ENCODE data around the gene AFAP1L1.

AFAP1L1 gene

GRCh38 chr5:149317281-149318048, 45.8 kb downstream of the AFAP1L1 start:
- DNase-seq: peak; percentile 48

GRCh38 chr5:149319174-149319573, 47.5 kb downstream of the AFAP1L1 start:
- no peak for DNase-seq

- DNase-seq: no peak
Measured at GRCh38 chr5:149320791-149321330, 49.2 kb downstream of the AFAP1L1 start.

DNA sequence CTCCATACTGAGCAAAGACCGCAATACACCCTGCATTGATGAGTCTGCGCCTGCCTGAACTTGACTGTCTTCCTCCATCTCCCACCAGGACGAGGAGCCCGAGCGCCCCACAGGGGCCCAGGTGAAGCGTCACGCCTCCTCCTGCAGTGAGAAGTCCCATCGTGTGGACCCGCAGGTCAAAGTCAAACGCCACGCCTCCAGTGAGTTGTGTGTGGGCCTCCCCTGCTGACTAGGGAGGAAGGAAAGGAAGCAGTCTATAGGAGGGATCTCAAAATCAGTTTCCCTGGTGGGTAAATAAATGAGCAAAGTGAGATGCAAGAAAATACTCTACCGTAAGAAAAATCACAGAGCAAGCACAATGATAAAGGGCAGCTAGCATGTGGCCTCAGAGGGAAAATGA, 50.9 kb downstream of the AFAP1L1 start:
- DNase-seq: no peak

DNA sequence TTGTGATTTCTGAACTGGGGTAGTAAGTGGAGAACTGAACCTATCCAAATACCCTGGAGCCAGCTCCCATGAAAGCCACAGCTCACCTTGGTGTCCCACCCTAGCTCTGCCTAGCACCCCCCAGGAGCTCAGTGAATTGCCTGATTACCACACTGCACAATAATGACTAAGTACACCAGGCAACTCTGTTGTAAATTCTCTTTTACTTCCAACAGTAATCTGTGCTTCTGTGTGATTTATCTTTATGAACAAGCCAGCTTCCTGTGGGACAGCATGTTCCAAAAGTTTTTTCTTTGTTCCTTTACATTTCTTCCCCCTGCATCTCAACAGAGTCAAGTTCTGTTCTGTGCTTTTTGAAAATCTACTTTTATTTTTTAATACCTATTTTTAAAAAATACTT, 51.6 kb downstream of the AFAP1L1 start:
- DNase-seq: no peak

DNA sequence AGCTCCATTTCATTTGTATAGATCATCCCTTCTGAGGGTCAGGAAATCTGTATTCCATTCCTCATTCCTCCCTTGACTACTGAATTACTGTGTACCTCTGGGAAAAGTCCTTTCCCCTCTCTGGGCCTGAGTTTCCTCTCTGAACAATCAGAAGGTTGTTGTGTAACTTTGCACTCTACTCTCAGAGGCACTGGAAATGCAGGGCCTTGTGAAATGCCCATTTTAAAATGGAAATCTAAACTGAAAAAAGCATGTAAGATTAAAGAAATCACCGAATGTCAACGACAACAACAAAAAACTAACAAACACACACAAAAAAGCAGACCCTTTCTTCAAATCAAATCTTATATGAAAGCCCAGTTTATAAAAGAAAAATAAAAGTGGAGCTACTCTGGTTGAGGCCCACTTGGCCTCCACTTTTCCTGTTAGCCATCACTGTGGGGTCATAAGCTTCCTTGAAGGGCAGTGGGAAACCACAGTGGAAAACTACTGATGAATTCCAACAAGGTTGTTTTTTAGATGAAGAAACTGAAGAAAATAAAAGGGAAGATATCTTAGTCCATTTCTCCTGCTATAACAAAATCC, 52.1 kb downstream of the AFAP1L1 start:
- DNase-seq: no peak

GRCh38 chr5:149324641-149325040, 53.0 kb downstream of the AFAP1L1 start:
- no peak for DNase-seq

GRCh38 chr5:149325166-149325735, 53.6 kb downstream of the AFAP1L1 start:
- no peak for DNase-seq

DNA sequence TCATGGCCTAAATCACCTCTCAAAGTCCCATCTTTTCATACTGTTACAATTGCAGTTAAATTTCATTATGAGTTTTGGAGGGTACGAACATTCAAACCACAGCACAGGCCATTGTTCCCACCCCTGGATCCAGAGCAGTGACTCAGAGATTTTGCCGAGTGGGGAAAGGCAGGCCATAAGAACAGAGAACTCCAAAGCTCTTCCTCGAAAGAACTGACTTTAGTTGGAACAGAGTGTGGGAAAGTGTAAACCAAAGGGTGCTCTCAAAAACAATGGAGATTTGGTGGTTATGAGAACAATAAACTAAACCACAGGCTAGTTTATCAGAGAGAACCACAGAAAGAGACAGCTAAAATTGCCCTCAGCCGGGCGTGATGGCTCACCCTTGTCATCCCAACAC, 54.2 kb downstream of the AFAP1L1 start:
- DNase-seq: no peak

GRCh38 chr5:149326611-149327010, 55.0 kb downstream of the AFAP1L1 start:
- no peak for DNase-seq

DNA sequence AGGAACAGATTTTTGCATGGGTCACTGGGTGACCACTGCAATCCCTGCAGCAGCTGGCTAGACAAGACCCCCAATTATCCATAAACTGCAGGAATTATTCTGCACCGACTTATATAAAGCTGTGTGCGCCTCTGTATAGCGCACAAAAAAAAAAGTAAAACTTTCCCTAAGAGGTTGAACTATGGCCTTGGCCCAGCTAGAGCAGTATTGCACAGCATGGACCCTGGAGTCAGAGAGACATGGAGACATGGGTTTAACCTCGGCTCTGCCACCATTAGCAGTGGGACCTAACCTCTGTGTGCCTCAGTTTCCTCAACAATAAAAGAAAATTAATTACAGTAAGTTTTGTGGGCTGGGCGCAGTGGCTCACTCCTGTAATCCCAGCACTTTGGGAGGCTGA, 56.5 kb downstream of the AFAP1L1 start:
- DNase-seq: no peak

DNA sequence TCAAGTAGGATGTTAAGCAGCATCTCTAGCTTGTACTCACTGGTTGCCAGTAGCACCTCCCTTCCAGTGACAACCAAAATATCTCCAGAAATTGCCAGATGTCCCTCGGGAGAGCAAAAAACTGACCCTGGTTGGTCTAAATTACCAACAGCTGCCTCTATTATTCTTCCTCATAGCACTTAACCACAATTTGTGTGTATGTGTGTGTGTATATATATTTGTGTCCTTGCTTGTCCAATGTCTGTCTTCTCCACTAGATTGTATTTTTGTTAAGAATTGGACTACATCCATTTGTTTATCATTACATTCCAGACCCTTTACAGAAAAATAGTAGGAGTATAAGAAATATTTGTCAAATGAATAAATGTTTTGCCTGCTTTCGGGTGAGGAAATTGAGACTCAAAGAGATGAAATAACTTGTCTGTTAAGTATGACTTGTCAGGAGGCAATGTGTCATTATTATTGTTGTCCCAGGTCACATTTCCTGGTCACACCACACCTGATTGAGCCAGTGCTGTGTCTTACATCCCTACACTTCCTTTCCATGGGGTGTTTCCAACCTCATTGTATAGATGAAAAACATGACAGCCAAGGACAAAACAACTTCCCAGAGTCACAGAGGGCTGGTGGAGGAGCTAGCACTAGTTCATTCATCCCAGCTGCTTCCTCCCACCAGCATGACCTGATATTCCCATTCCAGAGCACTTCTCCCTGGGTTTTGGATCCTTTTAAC, 62.2 kb downstream of the AFAP1L1 start:
- DNase-seq: no peak

GRCh38 chr5:149337736-149338135, 66.1 kb downstream of the AFAP1L1 start:
- no peak for DNase-seq

DNA sequence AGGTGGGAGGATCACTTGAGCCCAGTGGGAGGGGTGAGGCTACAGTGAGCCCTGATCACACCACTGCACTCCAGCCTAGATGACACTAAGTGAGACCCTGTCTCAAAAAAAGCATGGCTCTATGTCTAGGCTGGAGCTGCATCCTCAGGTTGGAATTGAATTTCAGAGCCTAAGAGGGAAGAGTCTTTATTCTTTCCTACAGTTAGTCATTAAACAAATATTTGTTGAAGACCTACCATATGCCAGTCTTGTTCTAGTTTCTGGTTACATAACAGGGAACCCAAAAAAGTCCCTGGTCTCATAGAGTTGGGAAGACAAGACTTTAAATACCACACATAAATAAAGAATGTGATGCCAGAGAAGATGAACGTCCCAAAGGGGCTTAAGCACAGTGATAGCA, 66.7 kb downstream of the AFAP1L1 start:
- no peak for DNase-seq

- no peak for DNase-seq
Measured at GRCh38 chr5:149340920-149341319, 69.3 kb downstream of the AFAP1L1 start.

DNA sequence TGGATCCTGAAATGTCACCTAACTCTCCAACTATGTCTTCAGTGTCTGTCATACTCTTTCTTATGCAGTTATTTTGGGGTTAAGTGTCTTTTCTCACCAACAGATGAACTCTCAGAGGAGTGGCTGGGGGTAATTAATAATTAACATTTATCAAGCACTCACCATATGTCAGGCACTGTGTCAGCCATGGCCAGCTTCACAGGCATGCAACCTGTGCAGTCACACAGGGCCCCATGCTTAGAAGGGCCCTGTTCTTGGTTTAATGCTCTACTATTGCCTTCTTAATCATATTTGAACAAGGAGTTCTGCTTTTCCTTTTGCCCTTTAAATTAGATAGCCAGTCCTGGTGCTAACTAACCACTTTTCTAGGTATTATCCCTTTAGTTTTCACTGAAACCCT, 70.2 kb downstream of the AFAP1L1 start:
- DNase-seq: no peak

- no peak for DNase-seq
Measured at GRCh38 chr5:149344151-149344550, 72.5 kb downstream of the AFAP1L1 start.

GRCh38 chr5:149345147-149345891, 73.7 kb downstream of the AFAP1L1 start, which contains the start of gene GRPEL2:
Gene GRPEL2 (plus strand): TSS chr5:149345499. CDS start chr5:149345540, 41 bp downstream.
- peak; percentile 81 for DNase-seq

DNA sequence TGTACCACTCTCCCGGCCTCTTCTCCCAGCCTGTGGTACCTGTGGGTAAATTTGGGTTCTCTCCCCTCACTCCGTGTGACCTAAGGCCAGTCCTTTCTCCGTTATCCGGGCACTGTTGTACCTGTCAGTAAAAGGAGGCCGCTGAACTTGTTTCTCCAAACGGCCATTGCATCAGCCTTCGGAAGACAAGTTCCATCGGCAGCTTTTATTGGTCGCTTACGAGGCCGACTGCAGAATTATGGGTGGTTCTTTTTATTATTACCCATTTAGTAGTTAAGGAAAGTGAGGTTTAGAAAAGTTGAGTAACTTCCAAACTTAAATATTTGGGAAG, 74.2 kb downstream of the AFAP1L1 start:
- peak; percentile 12 for DNase-seq

- DNase-seq: peak; percentile 75
Measured at GRCh38 chr5:149348518-149348917, 76.9 kb downstream of the AFAP1L1 start.

- no peak for DNase-seq
Measured at GRCh38 chr5:149349382-149349781, 77.7 kb downstream of the AFAP1L1 start.

- DNase-seq: no peak
Measured at GRCh38 chr5:149352169-149352568, 80.5 kb downstream of the AFAP1L1 start.

- no peak for DNase-seq
Measured at GRCh38 chr5:149353911-149354310, 82.3 kb downstream of the AFAP1L1 start.
